ENCODE data around the gene TICAM1.

DNA sequence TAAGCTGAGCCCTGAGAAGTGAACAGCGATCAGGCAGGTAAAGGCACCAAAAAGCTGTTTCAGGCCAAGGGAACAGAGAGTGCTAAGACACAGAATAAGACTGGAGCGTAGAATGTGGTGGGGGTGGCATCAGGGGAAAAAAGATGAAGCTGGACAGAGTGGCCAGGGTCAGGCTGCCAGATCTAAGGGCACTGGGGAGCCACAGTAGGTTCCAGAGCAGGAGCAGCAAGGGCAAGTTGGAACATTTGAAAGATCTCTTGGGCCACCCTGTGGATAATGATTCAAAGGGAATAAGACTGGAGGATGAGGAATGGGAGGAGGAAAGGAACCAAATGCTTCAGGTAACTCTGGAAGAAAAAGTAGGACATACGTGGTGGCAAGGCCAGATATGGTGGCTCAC lies 42.4 kb upstream of the TICAM1 start:
- TF ChIP-seq CTCF (conservative IDR thresholded peaks at IDR 0.05; ENCODE audit: low read depth, low read length) = no peak
- no peak for TF ChIP-seq EZH2 (IDR thresholded peaks at IDR 0.05; ENCODE audit: borderline replicate concordance, low read depth, low read length, poor library complexity, severe bottlenecking)
